Cortex of kidney (tissue), 1 donor: ENCODE measurements around the gene CERS1.

Experiments used
- DNase-seq: peaks from one replicate; lab custom pipeline; 2025; lab: John Stamatoyannopoulos, UW

Gene CERS1, protein sequence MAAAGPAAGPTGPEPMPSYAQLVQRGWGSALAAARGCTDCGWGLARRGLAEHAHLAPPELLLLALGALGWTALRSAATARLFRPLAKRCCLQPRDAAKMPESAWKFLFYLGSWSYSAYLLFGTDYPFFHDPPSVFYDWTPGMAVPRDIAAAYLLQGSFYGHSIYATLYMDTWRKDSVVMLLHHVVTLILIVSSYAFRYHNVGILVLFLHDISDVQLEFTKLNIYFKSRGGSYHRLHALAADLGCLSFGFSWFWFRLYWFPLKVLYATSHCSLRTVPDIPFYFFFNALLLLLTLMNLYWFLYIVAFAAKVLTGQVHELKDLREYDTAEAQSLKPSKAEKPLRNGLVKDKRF

GRCh38 chr19:18895824-18896341 lies at the start of gene CERS1:
Gene CERS1, minus strand, starts transcription at chr19:18896158. Its CDS starts 86 bp downstream, at chr19:18896072.
- no peak for DNase-seq

GRCh38 chr19:18945297-18945696 lies 49.3 kb upstream of the CERS1 start:
- no peak for DNase-seq

DNA sequence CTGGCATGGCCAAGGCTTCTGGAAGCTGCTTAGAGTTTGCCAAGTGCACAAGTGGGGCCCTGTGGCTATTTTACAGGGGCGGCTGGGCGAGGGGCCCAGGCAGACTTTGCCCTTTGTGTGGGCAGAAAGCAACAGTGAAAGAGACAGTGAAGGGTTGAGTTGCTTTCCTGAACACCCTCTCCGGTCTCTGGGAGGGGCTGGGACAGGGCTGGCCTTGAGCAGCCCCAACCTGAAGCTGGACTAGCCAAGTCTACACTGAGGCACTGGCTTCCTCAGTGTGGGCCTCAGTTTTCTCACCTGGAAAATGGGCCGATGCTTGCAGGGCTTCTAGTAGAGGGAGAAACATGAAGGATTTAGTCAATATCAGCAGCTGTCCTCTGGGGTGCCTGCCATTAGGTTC lies 47.5 kb upstream of the CERS1 start:
- DNase-seq: no peak

DNA sequence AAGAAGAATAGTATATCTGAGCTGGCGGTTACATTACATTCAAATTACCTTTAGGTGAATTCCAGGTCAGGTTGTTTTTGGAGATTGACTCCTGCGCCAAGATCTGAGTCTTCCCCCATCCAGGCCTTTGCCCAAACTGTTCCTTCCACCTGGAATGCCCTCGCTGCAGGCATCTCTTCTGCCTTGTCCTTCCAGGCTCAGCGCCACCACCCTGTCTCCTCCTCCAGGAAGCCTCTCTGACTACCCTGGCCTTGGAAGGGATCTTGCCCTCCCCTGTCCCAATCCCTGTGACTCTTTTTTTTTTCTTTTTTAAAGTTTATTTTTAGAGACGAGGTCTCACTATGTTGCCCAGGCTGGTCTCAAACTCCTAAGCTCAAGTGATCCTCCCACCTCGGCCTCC lies 46.7 kb upstream of the CERS1 start:
- no peak for DNase-seq

GRCh38 chr19:18941628-18942354 lies 45.8 kb upstream of the CERS1 start:
- no peak for DNase-seq

DNA sequence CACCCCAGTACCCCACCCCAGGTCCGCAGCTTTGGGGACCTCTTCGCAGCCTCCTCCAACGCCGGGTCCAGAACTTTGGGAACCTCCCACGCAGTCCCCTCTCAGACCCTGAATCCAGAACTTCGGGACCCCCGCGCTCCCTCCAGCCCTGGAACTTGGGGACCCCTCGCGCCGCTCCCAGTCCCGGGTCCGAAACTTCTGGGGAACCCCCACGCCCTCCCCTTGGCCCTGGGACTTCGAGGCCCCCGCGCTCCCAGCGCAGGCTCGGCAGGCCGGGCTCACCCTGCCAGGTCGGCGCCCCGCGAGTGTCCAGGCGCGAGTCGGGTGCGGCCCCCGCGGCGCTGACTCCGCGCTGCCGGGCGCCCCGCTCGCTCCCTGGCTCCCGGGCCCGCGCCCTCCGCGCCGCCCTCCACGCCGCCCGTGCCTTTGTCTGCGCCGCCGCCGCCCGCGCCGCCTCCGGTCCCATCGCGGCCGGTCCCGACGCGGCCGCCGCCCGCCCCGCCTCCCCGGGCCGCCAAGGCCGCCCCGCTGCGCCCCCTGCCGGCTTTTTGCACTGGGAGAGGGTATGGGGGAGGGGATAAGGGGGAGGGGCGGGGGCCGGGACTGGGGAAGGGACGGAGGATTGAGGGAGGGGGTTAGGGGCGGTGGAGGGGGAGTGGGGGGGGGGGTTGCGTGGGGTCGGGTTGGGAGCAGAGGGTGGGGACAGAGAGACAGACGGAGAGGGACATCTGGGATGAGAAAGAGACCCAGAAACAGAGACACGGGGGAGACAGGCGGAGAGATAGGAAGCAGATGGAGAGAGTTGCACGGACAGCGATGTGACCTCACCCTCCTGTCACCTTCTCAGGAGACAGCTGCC lies 45.0 kb upstream of the CERS1 start, which contains the start of gene HOMER3:
TSS of gene HOMER3 (minus strand) at position 449 of the 859 bp plus-strand sequence. CDS start 2,235 bp downstream, outside the sequence.
- DNase-seq: no peak

GRCh38 chr19:18939922-18940768 lies 44.2 kb upstream of the CERS1 start:
- no peak for DNase-seq

GRCh38 chr19:18939163-18939562 lies 43.2 kb upstream of the CERS1 start:
- DNase-seq: no peak

DNA sequence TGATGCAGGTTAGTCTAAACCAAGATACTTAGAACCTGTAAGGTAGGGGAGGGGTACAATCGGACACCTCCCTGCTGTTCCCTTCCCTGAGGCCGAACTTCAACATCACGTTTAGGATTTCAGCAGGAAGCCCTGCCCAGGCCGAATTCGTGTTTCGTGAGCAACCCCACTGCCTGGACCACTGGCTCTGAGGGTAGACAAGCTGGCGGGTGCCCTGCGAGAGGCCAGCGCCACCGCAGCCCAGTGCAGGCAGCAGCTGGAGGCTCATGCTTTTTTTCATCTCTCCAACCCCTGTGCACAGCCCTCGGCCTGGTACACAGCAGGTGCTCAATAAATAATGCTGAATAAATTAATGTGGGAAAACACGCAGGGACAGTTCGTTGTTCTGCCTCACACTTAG lies 37.3 kb upstream of the CERS1 start:
- no peak for DNase-seq

GRCh38 chr19:18932216-18932841 lies 36.4 kb upstream of the CERS1 start:
- DNase-seq: no peak

- DNase-seq: no peak
These were observed 35.6 kb upstream of the CERS1 start for GRCh38 chr19:18931316-18932162.

DNA sequence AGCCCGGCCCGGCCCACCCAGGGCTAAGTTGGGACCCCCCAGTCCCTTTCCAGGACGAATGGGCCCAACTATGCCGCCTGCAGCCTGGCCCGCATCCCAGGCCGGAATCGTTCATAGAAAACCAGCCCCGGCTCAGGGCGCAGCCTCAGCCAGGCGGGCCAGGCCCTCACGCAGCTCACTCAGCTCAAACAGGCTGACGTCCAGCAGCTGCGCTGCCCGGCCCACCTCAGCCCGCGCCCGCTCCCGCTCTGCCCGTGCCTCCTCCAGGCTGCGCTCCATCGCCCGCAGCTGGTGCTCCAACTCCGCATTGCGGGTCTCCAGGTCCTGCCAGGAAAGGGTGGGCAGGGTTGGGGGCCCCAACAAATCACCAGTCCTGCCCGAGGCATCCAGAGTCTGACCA lies 33.4 kb upstream of the CERS1 start:
- no peak for DNase-seq

GRCh38 chr19:18928018-18928805 lies 32.3 kb upstream of the CERS1 start:
- DNase-seq: no peak

DNA sequence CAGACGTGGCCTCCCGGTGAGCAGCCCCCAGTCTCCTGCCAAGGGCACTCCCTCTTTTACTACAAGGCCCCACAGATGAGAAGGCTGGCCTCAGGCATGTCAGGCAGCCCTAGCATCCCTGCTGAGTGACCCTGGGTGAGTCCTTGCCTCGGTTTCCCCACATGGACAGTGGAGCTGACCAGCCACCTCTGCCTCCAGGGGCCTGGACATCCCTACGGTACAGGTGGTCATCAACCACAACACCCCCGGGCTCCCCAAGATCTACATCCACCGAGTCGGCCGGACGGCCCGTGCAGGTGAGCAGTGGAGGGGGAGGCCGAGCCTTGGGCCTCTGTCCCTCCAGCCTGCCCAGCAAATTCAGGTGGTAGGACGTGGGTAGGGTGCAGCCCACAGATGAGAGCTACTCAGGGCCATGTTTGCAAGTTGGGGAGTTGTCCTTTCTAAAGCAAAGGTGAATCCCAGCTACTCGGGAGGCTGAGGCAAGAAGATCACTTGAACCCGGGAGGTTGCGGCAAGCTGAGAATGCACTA lies 28.8 kb upstream of the CERS1 start:
- DNase-seq: no peak

DNA sequence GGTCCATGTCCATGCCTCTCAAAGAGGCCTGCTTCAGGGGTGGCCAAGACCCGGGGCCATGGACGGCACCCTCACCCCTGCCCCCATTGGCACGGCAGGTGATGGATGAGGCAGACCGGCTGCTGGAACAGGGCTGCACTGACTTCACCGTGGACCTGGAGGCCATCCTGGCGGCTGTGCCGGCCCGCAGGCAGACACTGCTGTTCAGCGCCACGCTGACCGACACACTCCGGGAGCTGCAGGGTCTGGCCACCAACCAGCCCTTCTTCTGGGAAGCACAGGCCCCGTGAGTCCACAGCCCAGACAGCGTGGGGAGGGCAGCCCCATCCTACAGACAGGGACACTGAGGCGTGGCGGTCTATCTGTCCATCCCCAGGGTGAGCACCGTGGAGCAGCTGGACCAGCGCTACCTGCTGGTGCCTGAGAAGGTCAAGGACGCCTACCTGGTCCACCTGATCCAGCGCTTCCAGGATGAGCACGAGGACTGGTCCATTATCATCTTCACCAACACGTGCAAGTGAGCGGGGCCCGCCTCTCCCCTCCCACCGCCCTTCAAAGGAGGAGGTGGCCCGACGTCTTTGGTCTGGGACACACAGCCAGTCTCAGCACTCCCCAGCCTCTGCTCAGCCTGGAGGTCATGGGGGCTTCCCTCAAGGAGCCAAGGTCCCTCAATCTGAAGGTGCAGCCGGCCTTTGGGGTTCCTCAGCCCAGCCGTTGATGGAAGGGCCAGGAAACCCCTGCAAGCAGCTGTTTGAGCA lies 26.4 kb upstream of the CERS1 start:
- no peak for DNase-seq

GRCh38 chr19:18921593-18921992 lies 25.6 kb upstream of the CERS1 start:
- DNase-seq: no peak

GRCh38 chr19:18920400-18920799 lies 24.4 kb upstream of the CERS1 start:
- no peak for DNase-seq

DNA sequence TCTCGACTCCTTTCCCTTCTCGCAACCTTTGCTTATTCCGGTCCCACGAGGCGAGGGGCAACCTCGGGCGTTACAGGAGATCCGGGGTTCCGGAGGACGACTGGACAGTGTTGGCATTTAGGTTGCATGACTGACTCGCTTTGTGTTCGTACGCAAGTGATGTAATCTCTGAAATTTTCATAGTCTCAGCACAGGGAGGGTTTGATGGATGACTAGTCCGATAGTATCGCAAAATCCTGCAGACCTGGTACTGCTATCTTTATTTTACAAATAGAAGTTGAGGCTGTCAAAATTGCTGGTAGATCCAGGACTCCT lies 23.9 kb upstream of the CERS1 start:
- no peak for DNase-seq
